Measurements from ENCODE around the gene SOX1. TPM values are rescaled to one million over a fixed set of nuclear protein-coding genes. Genes with fewer than 3 reads are reported as not detected.

The SOX1 gene
- total RNA-seq, 1 experiment from 2014 or later: not detected

DNA sequence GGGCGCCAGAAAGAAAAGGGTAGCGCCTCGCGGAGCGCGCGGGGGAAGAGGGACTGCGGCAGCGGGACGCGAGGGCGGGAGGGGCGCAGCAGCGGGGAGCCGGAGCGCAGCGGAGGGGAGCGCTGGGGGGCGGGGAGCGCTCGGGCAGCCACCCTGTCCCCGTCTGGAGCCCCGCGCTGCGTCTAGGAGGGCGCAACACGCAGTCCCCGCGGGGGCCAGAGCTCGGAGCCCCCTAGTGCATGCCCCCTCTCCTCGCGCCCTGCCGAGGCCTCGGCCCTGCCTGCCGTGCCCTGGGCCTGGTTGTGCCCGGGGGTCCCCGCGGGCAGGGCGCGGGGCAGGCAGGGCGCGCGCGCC is 37.9 kb downstream of the SOX1 start:
- POLR2A ChIA-PET: no interaction called here
- DNase-seq (ENCODE audit: unreplicated experiment): no peak
- Mint-ChIP-seq H3K4me1 (ENCODE audit: insufficient read depth, unreplicated experiment) (no peaks in the 10 kb centered on the region), H3K36me3 (ENCODE audit: insufficient read depth, unreplicated experiment) (no peaks in the 10 kb centered on the region), H3K27ac (ENCODE audit: low read depth, unreplicated experiment) (no peak overlapping the region), H3K27me3 (ENCODE audit: insufficient read depth, unreplicated experiment) (no peaks in the 10 kb centered on the region), H3K4me3 (ENCODE audit: unreplicated experiment) (no peak overlapping the region), H3K9me3 (ENCODE audit: unreplicated experiment) (peaks cover 14% of the 10 kb centered on the region)
- BruUV-seq (replicated peaks): no TSS peak
- TF ChIP-seq, protein P1, sequence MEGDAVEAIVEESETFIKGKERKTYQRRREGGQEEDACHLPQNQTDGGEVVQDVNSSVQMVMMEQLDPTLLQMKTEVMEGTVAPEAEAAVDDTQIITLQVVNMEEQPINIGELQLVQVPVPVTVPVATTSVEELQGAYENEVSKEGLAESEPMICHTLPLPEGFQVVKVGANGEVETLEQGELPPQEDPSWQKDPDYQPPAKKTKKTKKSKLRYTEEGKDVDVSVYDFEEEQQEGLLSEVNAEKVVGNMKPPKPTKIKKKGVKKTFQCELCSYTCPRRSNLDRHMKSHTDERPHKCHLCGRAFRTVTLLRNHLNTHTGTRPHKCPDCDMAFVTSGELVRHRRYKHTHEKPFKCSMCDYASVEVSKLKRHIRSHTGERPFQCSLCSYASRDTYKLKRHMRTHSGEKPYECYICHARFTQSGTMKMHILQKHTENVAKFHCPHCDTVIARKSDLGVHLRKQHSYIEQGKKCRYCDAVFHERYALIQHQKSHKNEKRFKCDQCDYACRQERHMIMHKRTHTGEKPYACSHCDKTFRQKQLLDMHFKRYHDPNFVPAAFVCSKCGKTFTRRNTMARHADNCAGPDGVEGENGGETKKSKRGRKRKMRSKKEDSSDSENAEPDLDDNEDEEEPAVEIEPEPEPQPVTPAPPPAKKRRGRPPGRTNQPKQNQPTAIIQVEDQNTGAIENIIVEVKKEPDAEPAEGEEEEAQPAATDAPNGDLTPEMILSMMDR (IDR thresholded peaks at IDR 0.05; ENCODE audit: unreplicated experiment): no peak
- CTCF ChIA-PET: interaction anchor here (0.5 kb wide), 1 partner anchor 807 kb away, joined by 3 read pairs; no protein-coding TSS in a partner anchor
- intact Hi-C loops (cut with micrococcal nuclease): no loop called here

DNA sequence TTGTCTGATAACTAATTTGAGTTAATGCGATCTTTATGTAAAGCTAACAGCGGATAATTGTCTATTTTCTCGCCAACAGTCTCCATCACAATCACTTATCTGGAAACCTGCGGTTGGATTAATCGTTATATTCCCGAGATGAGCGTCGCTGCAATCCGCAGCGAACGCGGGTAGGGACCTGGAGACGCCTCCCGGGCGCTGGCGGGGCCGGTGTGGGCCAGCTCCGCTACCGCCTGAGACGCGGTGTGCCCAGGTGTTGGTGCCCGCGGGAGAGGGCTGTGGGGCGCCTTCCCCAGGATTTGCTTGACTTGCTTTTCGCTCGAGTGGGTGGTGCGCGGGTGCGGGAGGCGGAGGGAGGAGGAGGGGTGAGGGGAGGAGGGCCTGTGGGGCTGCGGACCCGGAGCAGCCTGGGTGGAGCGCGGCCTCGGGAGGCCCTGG is 38.3 kb downstream of the SOX1 start:
- TF ChIP-seq, protein P1 (IDR thresholded peaks at IDR 0.05; ENCODE audit: unreplicated experiment): no peak
- Mint-ChIP-seq H3K36me3 (ENCODE audit: insufficient read depth, unreplicated experiment) (no peaks in the 10 kb centered on the region), H3K4me1 (ENCODE audit: insufficient read depth, unreplicated experiment) (no peaks in the 10 kb centered on the region), H3K9me3 (ENCODE audit: unreplicated experiment) (peaks cover 14% of the 10 kb centered on the region), H3K27ac (ENCODE audit: low read depth, unreplicated experiment) (no peak overlapping the region), H3K4me3 (ENCODE audit: unreplicated experiment) (no peak overlapping the region), H3K27me3 (ENCODE audit: insufficient read depth, unreplicated experiment) (no peaks in the 10 kb centered on the region)
- intact Hi-C loops (cut with micrococcal nuclease): no loop called here
- POLR2A ChIA-PET: no interaction called here
- no TSS peak for BruUV-seq (replicated peaks)
- CTCF ChIA-PET: interaction anchor here (0.5 kb wide), 1 partner anchor 807 kb away, joined by 3 read pairs; no protein-coding TSS in a partner anchor
- DNase-seq (ENCODE audit: unreplicated experiment): no peak

DNA sequence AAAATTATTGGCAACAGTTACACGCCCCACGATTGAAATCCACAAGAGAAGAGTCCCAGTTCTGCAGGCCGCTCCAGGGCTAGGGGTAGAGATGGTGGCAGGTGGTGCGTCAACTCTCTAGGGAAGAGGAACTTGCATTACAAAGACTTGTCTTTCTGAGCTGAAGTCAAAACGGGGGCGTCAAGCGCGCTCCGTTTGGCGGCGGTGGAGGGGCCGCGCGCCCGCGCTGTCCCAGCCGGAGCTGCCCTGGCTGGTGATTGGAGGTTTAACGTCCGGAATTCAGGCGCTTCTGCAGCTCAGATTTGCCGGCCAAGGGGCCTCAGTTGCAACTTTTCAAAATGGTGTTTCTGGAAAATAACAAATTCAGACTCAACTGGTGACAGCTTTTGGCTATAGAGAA is 38.9 kb downstream of the SOX1 start:
- TF ChIP-seq, protein P1 (IDR thresholded peaks at IDR 0.05; ENCODE audit: unreplicated experiment): no peak
- no peaks in the 10 kb centered on the region for H3K27me3 Mint-ChIP-seq (ENCODE audit: insufficient read depth, unreplicated experiment)
- H3K9me3 Mint-ChIP-seq (ENCODE audit: unreplicated experiment): peaks cover 14% of the 10 kb centered on the region
- DNase-seq (ENCODE audit: unreplicated experiment): no peak
- H3K4me1 Mint-ChIP-seq (ENCODE audit: insufficient read depth, unreplicated experiment): no peaks in the 10 kb centered on the region
- H3K36me3 Mint-ChIP-seq (ENCODE audit: insufficient read depth, unreplicated experiment): no peaks in the 10 kb centered on the region
- no TSS peak for BruUV-seq (replicated peaks)
- no peak overlapping the region for H3K27ac Mint-ChIP-seq (ENCODE audit: low read depth, unreplicated experiment)
- CTCF ChIA-PET: no interaction called here
- POLR2A ChIA-PET: no interaction called here
- intact Hi-C loops (cut with micrococcal nuclease): no loop called here
- no peak overlapping the region for H3K4me3 Mint-ChIP-seq (ENCODE audit: unreplicated experiment)

DNA sequence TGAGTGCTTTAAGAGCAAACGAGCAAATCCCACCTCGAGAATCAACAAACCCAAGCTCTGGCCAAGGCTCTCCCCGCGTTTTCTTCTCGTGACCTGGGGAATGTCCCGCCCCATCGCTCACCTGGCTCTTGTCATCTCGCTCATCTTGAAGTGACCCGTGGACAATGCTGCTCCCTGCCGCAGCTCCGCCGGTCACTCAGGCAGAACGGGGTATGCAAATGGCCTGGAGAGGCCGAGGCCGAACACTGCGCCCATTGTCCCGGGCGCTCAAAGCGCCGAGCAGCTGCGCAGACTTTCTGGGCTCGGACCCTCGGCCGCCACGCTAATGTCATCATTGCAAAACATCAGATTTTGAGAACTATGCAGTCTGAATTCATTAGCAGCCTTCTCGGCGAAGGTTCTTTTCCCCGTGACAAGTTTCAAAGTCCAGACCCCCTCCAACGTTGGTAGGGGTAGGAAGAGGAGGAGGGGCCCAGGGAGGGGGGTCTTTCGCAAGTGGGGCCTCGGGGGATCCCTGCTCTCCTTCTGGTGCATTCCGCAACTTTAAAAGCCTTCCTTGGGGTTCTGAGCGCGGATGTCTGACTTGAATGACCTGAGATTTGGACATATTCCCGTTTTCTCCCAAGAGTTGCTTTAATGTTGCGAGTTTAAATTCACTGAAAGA is 39.7 kb downstream of the SOX1 start:
- no TSS peak for BruUV-seq (replicated peaks)
- no peak for DNase-seq (ENCODE audit: unreplicated experiment)
- CTCF ChIA-PET: no interaction called here

More for the DNA sequence above, 39.7 kb downstream of the SOX1 start:
- H3K27me3 Mint-ChIP-seq (ENCODE audit: insufficient read depth, unreplicated experiment): no peaks in the 10 kb centered on the region
- no peak overlapping the region for H3K4me3 Mint-ChIP-seq (ENCODE audit: unreplicated experiment)
- intact Hi-C loops (cut with micrococcal nuclease): no loop called here
- POLR2A ChIA-PET: no interaction called here
- H3K9me3 Mint-ChIP-seq (ENCODE audit: unreplicated experiment): peaks cover 14% of the 10 kb centered on the region
- H3K27ac Mint-ChIP-seq (ENCODE audit: low read depth, unreplicated experiment): no peak overlapping the region
- H3K36me3 Mint-ChIP-seq (ENCODE audit: insufficient read depth, unreplicated experiment): no peaks in the 10 kb centered on the region
- H3K4me1 Mint-ChIP-seq (ENCODE audit: insufficient read depth, unreplicated experiment): no peaks in the 10 kb centered on the region
- TF ChIP-seq, protein P1 (IDR thresholded peaks at IDR 0.05; ENCODE audit: unreplicated experiment): no peak
